Measurements from ENCODE around the gene PRKAA2.

GRCh38 chr1:56672579-56672978 lies 27.5 kb downstream of the PRKAA2 start:
- TF ChIP-seq CTCF (IDR thresholded peaks at IDR 0.05), result no peak
- no peak for TF ChIP-seq POLR2A (IDR thresholded peaks at IDR 0.05)

Measured in ovary (tissue), 3 donors.